GM21619 (cell line): ENCODE data around the gene POPDC2.
"Not testable (repeated sequence)": the region's sequence is repeated elsewhere in the genome, so short reads cannot be mapped to it uniquely, and the experiment has no call there.

Experiments
- ATAC-seq: cut with Tn5 transposase; IDR thresholded peaks from one replicate; pipeline ENCODE4 v1.9.1; 2021; ENCODE audit not compliant: unreplicated experiment

Gene POPDC2

DNA sequence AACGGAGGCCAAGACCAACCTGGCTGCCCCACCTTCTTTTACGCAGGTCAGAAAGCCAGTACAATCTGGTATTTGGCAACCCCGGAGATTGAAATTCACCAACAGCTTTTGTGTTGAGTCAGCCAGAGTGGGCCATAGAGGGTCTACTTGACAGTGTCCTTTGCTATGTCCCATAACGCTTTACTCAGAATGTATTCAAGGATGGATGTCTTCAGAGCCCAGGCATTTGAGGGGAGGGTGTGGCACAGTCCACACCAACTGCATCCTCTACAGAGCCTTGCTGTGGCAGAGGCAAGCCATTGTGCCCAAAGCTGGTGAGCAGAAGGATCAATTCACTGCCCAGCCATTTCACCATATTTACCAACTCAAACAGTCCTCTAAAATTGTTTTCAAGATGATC is 44.3 kb downstream of the POPDC2 start:
- ATAC-seq: no peak

DNA sequence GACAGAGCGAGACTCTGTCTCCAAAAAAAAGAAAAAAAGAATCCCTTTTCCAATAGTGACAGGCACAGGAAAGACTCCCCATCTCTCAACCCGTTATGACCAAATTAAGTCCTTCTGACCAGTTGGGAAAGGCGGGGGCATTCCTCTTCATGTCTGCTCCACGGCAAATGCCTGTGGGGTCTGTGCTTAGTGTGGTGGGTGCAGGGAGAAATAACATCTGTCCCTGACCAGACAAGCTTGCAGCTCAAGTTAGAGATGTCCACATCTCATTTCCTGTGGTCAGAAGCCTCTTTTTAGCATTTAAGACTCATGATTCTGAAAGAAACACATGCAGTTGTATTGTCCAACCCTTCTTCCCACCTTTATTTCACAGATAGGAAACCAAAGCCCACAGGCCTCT is 46.5 kb downstream of the POPDC2 start:
- ATAC-seq: no peak

DNA sequence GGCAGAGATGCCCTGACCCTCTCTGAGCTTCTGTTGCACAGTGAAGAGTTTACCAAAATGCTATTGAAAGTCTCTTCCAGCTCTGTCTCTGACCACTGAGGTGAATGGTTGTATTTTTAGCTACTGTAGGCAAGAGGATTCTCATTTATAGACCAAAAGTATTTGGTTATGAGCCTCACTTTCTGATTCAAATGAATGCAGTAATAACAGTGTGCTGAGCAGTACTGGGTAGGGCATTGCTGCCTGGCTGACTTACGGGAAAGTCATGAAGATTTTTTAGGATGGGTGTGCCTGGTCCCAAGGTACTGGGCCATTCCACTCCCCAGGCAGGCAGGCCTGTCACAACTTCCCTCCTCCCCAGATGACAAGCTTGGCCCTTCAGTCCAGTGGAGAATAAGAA is 47.2 kb downstream of the POPDC2 start:
- no peak for ATAC-seq

DNA sequence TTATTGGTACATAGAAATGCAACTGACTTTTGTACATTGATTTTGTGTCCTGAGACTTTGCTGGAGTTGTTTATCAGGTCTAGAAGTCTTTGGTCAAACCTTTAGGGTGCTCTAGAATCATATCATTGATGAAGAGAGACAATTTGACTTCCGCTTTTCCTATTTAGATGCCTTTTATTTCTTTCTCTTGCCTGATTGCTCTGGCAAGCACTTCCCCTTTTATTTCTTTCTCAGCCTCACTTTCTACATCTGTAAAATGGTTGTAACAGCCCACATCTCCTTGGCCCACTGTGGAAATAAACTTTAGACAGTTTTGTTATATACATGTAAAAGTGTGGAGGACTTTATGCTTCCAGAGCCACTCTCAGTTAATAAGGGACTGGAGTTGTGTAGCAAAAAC is 48.7 kb downstream of the POPDC2 start:
- no peak for ATAC-seq

DNA sequence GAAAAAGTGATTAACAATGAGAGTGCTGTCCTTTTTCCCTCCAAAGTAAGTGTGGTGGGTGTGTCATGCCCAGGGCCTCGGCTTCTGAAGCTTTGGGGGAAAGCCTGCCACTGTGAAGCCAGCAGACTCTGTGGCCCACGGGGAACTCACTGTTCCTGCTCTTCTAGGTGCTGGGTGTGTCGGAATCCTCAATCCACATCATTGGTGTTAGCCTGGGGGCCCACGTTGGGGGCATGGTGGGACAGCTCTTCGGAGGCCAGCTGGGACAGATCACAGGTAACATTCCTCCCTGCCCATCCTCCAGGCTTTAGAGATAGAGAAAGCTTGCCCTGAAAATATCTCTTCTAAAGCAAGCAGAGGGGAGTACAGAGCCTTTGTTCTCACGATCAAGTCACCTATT is 51.1 kb downstream of the POPDC2 start:
- no peak for ATAC-seq

DNA sequence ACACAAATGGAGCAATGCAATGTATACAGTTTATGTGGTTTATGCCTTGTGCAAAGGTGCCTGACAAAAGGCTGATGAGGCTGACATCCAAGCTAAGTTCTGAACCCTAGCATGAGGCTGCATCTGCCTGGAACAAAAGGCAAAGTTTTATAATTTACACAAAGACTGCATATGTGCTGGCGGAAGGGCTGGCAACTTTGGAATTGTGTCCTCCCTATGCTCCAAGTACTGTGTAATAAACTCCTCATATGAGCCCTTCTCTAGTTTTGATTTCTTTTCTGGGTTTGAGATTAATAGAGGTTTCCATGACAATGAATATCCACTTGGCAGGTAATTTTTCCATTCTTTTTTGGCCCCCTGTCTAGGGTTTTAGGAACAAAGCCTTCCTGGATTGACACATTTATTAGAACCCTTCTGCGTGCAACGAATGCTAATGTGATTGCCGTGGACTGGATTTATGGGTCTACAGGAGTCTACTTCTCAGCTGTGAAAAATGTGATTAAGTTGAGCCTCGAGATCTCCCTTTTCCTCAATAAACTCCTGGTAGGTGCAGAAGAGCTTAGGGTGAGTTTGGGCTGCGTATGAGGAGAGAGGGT is 51.9 kb downstream of the POPDC2 start:
- no peak for ATAC-seq

DNA sequence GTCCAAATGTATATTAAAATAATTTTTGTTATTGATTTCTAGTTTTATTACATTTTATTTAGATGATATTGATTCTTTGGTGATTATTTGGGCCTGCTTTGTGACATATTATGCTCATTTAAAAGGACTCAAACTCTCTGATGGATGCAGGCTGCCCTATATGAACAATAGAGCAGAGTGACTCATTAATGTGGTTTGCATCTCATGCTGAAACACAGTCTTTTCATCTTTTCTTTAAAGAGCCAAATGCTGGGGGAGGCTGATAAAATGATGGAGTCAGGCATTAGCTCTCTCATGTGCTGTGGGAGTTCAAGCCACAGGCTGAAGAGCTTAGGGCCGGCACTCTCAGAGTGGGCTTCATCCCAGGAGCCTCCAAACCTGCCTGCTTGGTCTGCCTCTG is 55.5 kb downstream of the POPDC2 start:
- ATAC-seq: no peak

DNA sequence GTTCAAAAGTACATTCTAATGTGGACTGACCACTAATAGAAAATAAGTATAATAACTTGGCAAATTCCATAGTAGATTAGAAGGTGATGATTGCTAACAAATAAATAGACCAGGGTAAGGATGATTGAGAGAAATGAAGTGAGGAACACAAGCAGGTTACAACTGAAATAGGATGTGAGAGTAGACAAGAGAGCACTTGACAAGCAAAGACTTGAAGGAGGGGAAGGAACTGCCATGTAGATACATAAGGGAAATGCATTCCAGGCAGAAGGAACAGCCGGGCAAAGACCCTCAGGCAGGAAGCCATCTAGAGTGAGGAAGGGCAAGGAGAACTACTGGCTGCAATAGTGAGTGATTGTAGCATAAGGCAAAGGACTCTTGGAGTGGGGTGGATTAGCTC is 57.7 kb downstream of the POPDC2 start:
- no peak for ATAC-seq

DNA sequence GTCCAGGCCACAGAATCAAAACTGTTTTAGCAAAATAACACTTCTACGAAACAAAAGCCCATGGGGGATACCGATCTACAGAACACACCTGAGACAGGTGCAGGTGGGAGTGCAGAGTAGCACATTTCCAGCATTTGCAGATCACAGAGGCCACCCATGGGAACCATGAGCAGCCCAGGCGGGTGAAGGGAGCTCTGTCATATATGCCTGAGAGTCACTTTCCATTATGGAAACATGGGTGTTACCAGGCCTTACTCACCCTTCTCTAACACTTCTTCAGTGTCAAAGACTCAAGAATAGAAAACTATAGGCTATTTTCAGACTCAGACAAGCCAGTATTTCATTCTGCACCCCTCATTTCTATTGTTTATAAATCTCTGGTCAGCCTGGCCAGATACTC is 59.2 kb downstream of the POPDC2 start:
- peak; percentile 7 for ATAC-seq

DNA sequence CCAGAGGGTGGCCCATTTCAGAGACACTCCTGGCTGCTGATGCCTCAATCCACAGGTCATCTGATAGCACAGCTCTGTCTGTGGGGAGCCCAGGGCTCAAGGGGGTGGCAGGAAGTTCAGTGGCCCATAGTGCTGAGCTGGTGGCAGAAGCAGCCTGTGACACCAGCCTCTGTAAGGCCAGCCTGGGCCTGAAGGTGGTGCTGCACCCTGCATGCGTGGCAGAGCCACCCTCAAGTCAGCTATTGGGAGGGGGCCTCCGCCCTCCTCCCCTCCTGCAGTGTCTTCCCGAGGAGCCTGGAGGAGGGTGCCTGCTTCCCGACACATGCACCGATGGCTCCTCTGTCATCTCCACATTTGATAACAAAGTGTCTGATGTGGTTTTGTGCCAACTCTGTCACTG is 59.7 kb downstream of the POPDC2 start:
- ATAC-seq: peak; percentile 59

DNA sequence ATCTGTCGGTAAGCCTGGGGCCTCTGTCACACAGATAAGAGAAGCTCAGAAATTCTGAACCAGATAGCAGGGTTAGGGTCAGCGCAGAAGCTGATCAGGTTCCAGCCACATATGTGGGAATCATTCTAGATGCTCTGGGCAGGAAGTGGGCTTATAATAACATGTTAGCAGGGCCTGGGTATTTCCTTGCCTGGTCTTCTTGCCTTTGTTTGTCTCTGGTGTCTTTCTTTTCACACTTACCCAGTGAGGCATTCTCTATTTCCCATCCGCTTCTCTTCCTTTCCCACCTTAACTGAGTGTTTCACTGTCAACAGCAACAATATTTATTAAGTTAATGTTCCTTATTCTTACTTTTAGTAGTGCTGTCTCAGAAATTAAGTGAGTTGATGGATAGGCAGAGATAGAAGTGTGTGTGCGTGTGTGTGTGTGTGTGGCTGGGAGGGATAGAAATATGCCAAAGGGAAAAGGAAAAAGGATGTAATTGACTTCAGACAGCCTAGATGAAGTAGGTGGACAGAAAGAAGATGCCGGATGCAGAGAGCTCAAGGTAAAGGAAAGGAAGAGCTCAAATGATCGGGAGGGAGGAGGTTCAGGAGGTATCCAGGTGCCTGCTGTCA is 60.7 kb downstream of the POPDC2 start:
- ATAC-seq: no peak

DNA sequence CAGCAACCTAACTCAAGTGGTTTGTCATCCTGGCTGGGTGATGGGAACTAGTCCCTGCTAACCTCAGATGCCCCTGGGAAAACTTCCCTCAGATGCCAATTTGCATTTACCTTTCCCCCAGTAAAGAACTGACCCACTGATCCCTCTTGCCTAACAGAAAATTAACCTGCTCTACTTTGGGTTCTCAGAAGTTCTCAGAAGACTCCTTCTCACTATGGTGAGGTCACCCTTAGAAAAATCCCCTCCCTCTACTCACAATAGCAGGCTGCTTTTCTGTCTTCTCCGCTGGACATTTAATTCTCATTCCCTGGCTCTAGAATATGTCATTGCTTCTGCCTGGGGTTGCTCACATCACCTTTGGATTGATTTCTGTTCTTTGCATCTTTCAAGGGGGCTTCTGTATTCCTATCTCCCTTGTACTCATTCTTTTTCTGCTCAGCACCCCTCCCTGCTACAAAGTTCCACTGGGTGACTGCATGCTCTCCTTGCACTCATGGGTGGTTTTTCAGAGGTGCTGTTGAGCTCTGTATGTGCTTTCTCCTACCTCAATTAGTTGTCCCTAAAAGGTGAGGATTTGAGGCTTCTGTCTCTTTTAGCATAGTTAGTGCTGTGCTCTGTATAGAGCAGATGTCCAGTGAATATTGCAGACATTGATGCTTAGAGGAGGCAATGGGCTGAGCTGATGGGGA is 61.8 kb downstream of the POPDC2 start:
- ATAC-seq: peak; percentile 49

DNA sequence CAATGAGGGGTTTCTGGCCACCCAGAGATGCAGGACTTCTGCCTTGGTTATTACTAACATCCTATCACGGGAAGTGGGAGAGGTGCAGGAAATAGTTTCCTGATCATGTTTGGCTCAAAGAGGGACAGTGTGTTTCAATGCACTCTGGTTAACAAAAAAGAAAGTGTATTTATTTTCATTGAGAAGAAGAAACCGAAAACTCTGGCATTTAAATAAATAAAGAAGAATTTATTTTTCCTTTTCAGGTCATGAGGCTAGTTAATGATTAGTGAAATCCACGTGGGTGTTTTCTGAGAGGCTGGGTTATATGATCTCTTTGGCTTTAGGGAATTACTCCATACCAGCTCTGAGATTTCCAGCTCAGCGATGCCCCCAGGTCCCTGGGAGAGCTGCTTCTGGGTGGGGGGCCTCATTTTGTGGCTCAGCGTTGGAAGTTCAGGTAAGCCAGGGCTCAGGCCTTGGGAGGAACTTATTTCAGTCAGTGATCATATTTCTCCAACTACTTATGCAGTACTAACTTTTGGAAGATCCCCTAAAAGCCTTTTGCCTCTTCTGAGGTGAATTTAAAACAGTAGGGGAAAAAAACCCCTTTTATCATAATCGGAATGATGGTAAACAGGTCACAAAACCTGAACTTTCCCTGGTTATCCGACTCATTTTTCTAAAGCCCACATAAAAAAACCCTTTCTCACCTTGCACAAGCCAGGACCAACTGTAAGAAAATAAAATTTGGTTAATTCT is 62.7 kb downstream of the POPDC2 start, which contains the start of gene PLA1A:
Gene PLA1A, plus strand, starts transcription at position 338 of the 741 bp plus-strand sequence. Its CDS starts 29 bp downstream, at position 367.
- no peak for ATAC-seq

DNA sequence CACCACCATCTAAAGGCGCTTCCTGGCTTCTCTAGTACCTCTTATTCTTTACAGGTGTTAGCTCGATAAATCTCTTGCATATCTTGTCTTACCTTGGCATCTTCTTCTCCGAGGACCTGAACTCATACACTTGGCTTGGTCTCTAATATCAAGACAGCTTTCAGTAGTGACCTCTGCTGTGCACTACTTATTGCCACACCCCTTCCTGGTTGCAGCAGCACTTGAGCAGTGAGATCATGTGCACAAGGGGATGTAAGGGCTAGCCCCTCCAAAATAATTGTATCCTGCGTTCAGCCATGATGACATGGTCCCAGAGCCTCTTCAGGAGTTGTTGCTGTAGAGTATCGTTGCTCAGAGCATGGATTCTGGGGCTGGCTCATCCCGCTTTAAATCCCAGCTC is 64.0 kb downstream of the POPDC2 start:
- ATAC-seq: no peak

DNA sequence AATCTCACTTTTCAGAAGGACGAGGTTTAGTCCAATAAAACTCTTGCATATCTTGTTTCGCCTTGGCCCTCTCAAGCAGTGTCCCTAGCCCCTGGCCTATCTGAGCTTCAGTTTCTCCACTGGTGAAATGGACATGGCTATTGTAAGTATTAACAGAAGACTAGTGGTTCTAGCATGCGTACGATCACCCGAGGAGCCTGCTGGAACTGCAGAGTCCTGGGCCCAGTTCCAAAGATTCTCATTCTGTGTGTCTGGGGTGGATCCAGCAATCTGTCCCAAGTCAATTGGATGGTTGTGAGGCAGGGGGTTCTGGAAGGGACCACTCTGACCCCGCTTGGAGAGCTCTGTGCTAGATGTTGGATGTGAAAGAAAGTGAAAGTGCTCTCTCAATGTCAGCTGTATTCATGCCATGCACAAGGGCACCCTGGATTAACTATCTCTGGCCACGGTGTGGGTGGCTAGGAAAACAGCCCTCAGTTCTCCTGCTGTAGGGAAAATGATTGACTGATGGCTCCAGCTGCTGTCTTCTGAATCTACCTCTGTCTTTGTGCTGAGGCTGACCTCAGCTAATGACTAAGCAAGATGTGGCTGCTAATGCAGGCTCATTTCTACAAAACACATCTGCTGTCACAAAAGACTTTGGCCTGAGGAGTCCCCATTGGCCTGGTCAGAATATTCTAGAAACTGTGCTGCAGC is 64.6 kb downstream of the POPDC2 start:
- ATAC-seq: no peak

DNA sequence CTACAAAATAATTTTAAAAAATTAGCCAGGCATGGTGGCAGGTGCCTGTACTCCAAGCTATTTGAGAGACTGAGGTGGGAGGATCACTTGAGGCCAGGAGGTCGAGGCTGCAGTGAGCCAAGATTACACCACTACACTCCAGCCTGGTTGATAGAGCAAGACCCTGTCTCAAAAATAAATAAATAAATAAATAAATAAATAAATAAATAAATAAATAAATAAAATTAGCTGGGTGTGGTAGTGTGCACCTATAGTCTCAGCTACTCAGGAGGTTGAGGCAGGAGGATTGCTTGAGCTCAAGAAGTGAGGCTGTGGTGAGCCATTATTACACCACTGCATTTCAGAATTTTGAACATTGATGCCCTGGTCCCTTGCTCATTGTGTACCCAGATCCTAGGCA is 65.5 kb downstream of the POPDC2 start:
- not testable (repeated sequence) for ATAC-seq

DNA sequence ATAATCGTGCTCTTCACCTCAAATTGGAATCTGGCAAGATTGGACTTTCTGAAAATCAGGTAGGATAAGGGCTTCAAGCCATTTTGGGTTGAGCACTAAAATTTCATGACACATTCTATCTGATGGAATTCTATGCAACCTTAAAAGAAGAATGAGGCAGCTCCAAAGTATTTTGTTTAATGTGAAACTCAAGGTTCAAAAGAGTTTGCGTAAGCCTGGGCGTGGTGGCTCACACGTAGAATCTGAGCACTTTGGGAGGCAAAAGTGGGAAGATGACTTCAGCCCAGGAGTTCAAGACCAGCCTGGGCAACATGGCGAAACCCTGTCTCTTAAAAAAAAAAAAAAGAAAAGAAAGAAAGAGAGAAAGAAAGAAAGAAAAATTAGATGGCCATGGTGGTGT is 66.3 kb downstream of the POPDC2 start:
- no peak for ATAC-seq

DNA sequence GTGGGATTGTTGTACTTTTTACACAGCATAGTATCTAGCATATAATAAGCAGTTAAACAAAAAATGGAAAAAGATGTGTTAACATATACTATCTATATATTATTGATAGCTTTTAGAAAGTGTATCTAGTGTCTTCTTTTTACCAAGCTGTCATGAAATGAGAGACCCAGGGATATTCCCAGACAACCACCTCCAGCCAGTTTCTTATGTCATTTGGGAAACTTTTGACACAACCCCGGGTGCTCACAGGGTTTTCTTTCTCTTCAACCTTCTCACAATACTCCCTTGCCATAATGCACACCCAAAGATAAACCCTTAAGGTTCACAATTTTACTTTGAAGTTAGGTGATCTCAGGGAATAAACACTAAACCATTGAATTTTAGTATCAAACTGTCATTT is 67.5 kb downstream of the POPDC2 start:
- no peak for ATAC-seq
